ENCODE results near the gene DUSP21. TPM values are rescaled to one million over a fixed set of nuclear protein-coding genes. Genes with fewer than 3 reads are reported as not detected.
"Not testable (repeated sequence)": the region's sequence is repeated elsewhere in the genome, so short reads cannot be mapped to it uniquely, and the experiment has no call there.

The DUSP21 gene
- total RNA-seq, 1 experiment from 2014 or later, result not detected

GRCh38 chrX:44822601-44823000 lies 21.2 kb upstream of the DUSP21 start:
- Histone ChIP-seq H3K9me2 (ENCODE audit: insufficient read depth) (no peaks in the 10 kb centered on the region), H3K27ac (ENCODE audit: low read depth, low read length) (no peak overlapping the region), H3K9ac (ENCODE audit: low read length) (no peak overlapping the region), H2AFZ (ENCODE audit: low read depth, low read length, poor library complexity, severe bottlenecking) (no peak overlapping the region), H3K79me2 (ENCODE audit: insufficient read depth, low read length) (no peaks in the 10 kb centered on the region), H3K4me2 (ENCODE audit: low read length) (no peak overlapping the region), H3K9me3 (ENCODE audit: control insufficient read depth in 1 of 2, insufficient read depth in 1 of 2, low read depth in 1 of 2, low read length in 2 of 2) (no peaks in the 10 kb centered on the region), H3K4me3 (replicated peaks in 1 of 2; ENCODE audit: low read depth in 1 of 2, low read length in 2 of 2) (no peak overlapping the region), H4K20me1 (ENCODE audit: insufficient read depth) (no peaks in the 10 kb centered on the region), H3K27me3 (ENCODE audit: insufficient read depth, low read length) (no peaks in the 10 kb centered on the region), H3K4me1 (ENCODE audit: control insufficient read depth in 1 of 2, insufficient read depth in 2 of 2, low read length in 2 of 2) (no peaks in the 10 kb centered on the region), H3K36me3 (ENCODE audit: control insufficient read depth in 1 of 2, insufficient read depth in 2 of 2, low read length in 2 of 2) (no peaks in the 10 kb centered on the region)
- DNase-seq (ENCODE audit: low read depth, low spot score) (no peak), ATAC-seq (no peak)
- no peak for TF ChIP-seq ZFX (IDR thresholded peaks at IDR 0.05)
- no peak for TF ChIP-seq FOSL1 (IDR thresholded peaks at IDR 0.05; ENCODE audit: low read depth)
- no peak for TF ChIP-seq YY1 (IDR thresholded peaks at IDR 0.05; ENCODE audit: extremely low read depth, insufficient replicate concordance, low read depth, low read length)
- TF ChIP-seq, protein P1, sequence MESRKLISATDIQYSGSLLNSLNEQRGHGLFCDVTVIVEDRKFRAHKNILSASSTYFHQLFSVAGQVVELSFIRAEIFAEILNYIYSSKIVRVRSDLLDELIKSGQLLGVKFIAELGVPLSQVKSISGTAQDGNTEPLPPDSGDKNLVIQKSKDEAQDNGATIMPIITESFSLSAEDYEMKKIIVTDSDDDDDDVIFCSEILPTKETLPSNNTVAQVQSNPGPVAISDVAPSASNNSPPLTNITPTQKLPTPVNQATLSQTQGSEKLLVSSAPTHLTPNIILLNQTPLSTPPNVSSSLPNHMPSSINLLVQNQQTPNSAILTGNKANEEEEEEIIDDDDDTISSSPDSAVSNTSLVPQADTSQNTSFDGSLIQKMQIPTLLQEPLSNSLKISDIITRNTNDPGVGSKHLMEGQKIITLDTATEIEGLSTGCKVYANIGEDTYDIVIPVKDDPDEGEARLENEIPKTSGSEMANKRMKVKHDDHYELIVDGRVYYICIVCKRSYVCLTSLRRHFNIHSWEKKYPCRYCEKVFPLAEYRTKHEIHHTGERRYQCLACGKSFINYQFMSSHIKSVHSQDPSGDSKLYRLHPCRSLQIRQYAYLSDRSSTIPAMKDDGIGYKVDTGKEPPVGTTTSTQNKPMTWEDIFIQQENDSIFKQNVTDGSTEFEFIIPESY (IDR thresholded peaks at IDR 0.05; ENCODE audit: extremely low read depth, insufficient replicate concordance, low read length), result no peak
- TF ChIP-seq ELF1 (IDR thresholded peaks at IDR 0.05; ENCODE audit: borderline replicate concordance, low read depth), result no peak
- TF ChIP-seq POLR2A (IDR thresholded peaks at IDR 0.05; ENCODE audit: borderline replicate concordance, extremely low read depth, insufficient read depth, insufficient read length), result no peak
- TF ChIP-seq CEBPB (IDR thresholded peaks at IDR 0.05; ENCODE audit: low read depth), result no peak
- TF ChIP-seq EZH2phosphoT487 (IDR thresholded peaks at IDR 0.05; ENCODE audit: borderline replicate concordance), result no peak
- TF ChIP-seq JUND (IDR thresholded peaks at IDR 0.05), result no peak
- TF ChIP-seq ATF3 (IDR thresholded peaks at IDR 0.05), result no peak
- no peak for TF ChIP-seq CBX3 (IDR thresholded peaks at IDR 0.05; ENCODE audit: low read depth)
- TF ChIP-seq CTCF (IDR thresholded peaks at IDR 0.05 in 2 of 3, conservative IDR thresholded peaks at IDR 0.05 in 1 of 3; ENCODE audit: borderline replicate concordance in 1 of 3, insufficient read depth in 1 of 3, low read depth in 2 of 3, low read length in 2 of 3), result no peak
- POLR2A ChIA-PET, result no interaction called here
- intact Hi-C loops (cut with micrococcal nuclease), result no loop called here
- CTCF ChIA-PET, result no interaction called here
- no TSS peak for BruUV-seq (replicated peaks)
- RAD21 ChIA-PET (ENCODE audit: low non-redundant PET in 1 of 2, low total read pairs in 2 of 2, uncharacterized antibody in 2 of 2, unreplicated experiment in 2 of 2), result no interaction called here

- H3K36me3 ChIP-seq (ENCODE audit: control insufficient read depth in 1 of 2, insufficient read depth in 2 of 2, low read length in 2 of 2); H3K4me2 ChIP-seq (ENCODE audit: low read length); H3K27me3 ChIP-seq (ENCODE audit: insufficient read depth, low read length); H3K9me3 ChIP-seq (ENCODE audit: control insufficient read depth in 1 of 2, insufficient read depth in 1 of 2, low read depth in 1 of 2, low read length in 2 of 2); POLR2A ChIA-PET; H4K20me1 ChIP-seq (ENCODE audit: insufficient read depth); intact Hi-C loops (cut with micrococcal nuclease); H3K4me1 ChIP-seq (ENCODE audit: control insufficient read depth in 1 of 2, insufficient read depth in 2 of 2, low read length in 2 of 2); BruUV-seq (replicated peaks); H3K4me3 ChIP-seq (replicated peaks in 1 of 2; ENCODE audit: low read depth in 1 of 2, low read length in 2 of 2); H3K9me2 ChIP-seq (ENCODE audit: insufficient read depth); H2AFZ ChIP-seq (ENCODE audit: low read depth, low read length, poor library complexity, severe bottlenecking); RAD21 ChIA-PET (ENCODE audit: low non-redundant PET in 1 of 2, low total read pairs in 2 of 2, uncharacterized antibody in 2 of 2, unreplicated experiment in 2 of 2); H3K9ac ChIP-seq (ENCODE audit: low read length); CTCF ChIA-PET; H3K79me2 ChIP-seq (ENCODE audit: insufficient read depth, low read length); H3K27ac ChIP-seq (ENCODE audit: low read depth, low read length); ATAC-seq; DNase-seq (ENCODE audit: low read depth, low spot score): not testable (repeated sequence)
Observed at GRCh38 chrX:44823193-44823592, 20.6 kb upstream of the DUSP21 start.

Data from HCT116 (cell line).